HEK293 (cell line): Measurements from ENCODE around the gene TAF1B.

Experiments
- CTCF ChIA-PET: fragments of 350-600 bp; formaldehyde crosslinking; extraction: SDS; loops from one replicate; lab custom pipeline; 2021; ENCODE audit warnings: antibody characterized with exemption; lab: Yijun Ruan, JAX
- POLR2A ChIA-PET: fragments of 300-600 bp; formaldehyde crosslinking; extraction: SDS; loops from one replicate; lab custom pipeline; 2020; ENCODE audit warnings: antibody characterized with exemption, inconsistent platforms; lab: Yijun Ruan, JAX
- H3K27ac ChIP-seq: fragments of 200-500 bp; sonication (Bioruptor generic); 2 replicates; pipeline ENCODE4 v1.5.1; 2014; ENCODE audit warnings: low read depth, low read length, control low read depth, inconsistent platforms; ENCODE audit errors: extremely low read depth
- H3K36me3 ChIP-seq, 2 experiments: fragments of 200-500 bp in 1 of 2; sonication (Bioruptor generic) in 1 of 2; 1 replicate in 1 of 2; 2 replicates in 1 of 2; pipeline ENCODE4 v1.5.1; 2014 to 2017; ENCODE audit warnings: inconsistent platforms in 2 of 2, low read length in 2 of 2; ENCODE audit not compliant: control insufficient read depth in 2 of 2, insufficient read depth in 1 of 2
- H3K4me1 ChIP-seq: fragments of 200-500 bp; sonication (Bioruptor generic); 2 replicates; pipeline ENCODE4 v1.5.1; 2014; ENCODE audit warnings: mild to moderate bottlenecking, low read length, inconsistent platforms; ENCODE audit not compliant: control insufficient read depth, insufficient read depth
- H3K4me3 ChIP-seq: 2 replicates; pipeline ENCODE4 v1.5.1; 2011; ENCODE audit warnings: low read depth, mild to moderate bottlenecking, control low read depth, low read length, moderate library complexity
- H3K9me3 ChIP-seq: fragments of 200-500 bp; sonication (Bioruptor generic); 2 replicates; pipeline ENCODE4 v1.5.1; 2014; ENCODE audit warnings: low read depth, low read length, inconsistent platforms; ENCODE audit not compliant: control insufficient read depth, insufficient read depth
- FEZF1 ChIP-seq: fragments of 450-650 bp; formaldehyde crosslinking; IDR thresholded peaks from 2 replicates; pipeline ENCODE4 v1.5.1; 2016; ENCODE audit warnings: missing biosample characterization, missing genetic modification characterization
- KLF16 ChIP-seq: fragments of 450-650 bp; formaldehyde crosslinking; IDR thresholded peaks from 2 replicates; pipeline ENCODE4 v1.5.1; 2017; ENCODE audit warnings: missing biosample characterization, missing genetic modification characterization
- KLF9 ChIP-seq: fragments of 450-650 bp; formaldehyde crosslinking; IDR thresholded peaks from 2 replicates; pipeline ENCODE4 v1.5.1; 2016; ENCODE audit warnings: missing biosample characterization, missing genetic modification characterization, low read depth
- REPIN1 ChIP-seq: fragments of 450-650 bp; formaldehyde crosslinking; IDR thresholded peaks from 2 replicates; pipeline ENCODE4 v1.5.1; 2017; ENCODE audit warnings: missing biosample characterization, missing genetic modification characterization, low read depth
- SALL2 ChIP-seq: fragments of 450-650 bp; formaldehyde crosslinking; IDR thresholded peaks from 2 replicates; pipeline ENCODE4 v1.5.0; 2017; ENCODE audit warnings: missing biosample characterization, mild to moderate bottlenecking, missing genetic modification characterization, borderline replicate concordance
- ZBTB1 ChIP-seq: fragments of 450-650 bp; formaldehyde crosslinking; IDR thresholded peaks from 2 replicates; pipeline ENCODE4 v1.5.1; 2016; ENCODE audit warnings: missing biosample characterization, missing genetic modification characterization
- ZFHX2 ChIP-seq: fragments of 450-650 bp; formaldehyde crosslinking; conservative IDR thresholded peaks from 2 replicates; pipeline ENCODE4 v1.5.1; 2016; ENCODE audit warnings: missing biosample characterization, missing genetic modification characterization
- ZNF114 ChIP-seq: fragments of 450-650 bp; formaldehyde crosslinking; IDR thresholded peaks from 2 replicates; pipeline ENCODE4 v1.5.0; 2017; ENCODE audit warnings: missing biosample characterization, missing genetic modification characterization
- ZNF132 ChIP-seq: fragments of 450-650 bp; formaldehyde crosslinking; IDR thresholded peaks from 2 replicates; pipeline ENCODE4 v1.5.1; 2017; ENCODE audit warnings: missing biosample characterization, missing genetic modification characterization, borderline replicate concordance
- ZNF175 ChIP-seq: fragments of 450-650 bp; formaldehyde crosslinking; IDR thresholded peaks from 2 replicates; pipeline ENCODE4 v1.5.1; 2016; ENCODE audit warnings: missing biosample characterization, missing genetic modification characterization
- ZNF184 ChIP-seq: fragments of 450-650 bp; IDR thresholded peaks from 2 replicates; pipeline ENCODE4 v1.5.1; 2018; ENCODE audit warnings: missing biosample characterization, mild to moderate bottlenecking, missing genetic modification characterization
- ZNF2 ChIP-seq: fragments of 450-650 bp; formaldehyde crosslinking; IDR thresholded peaks from 2 replicates; pipeline ENCODE4 v1.5.1; 2016; ENCODE audit warnings: missing biosample characterization, missing genetic modification characterization
- ZNF292 ChIP-seq: fragments of 450-650 bp; formaldehyde crosslinking; IDR thresholded peaks from 2 replicates; pipeline ENCODE4 v1.5.1; 2016; ENCODE audit warnings: low read depth, missing biosample characterization, missing genetic modification characterization, borderline replicate concordance
- ZNF311 ChIP-seq: fragments of 450-650 bp; formaldehyde crosslinking; IDR thresholded peaks from 2 replicates; pipeline ENCODE4 v1.5.1; 2017; ENCODE audit warnings: missing biosample characterization, missing genetic modification characterization, borderline replicate concordance
- ZNF433 ChIP-seq: fragments of 450-650 bp; formaldehyde crosslinking; IDR thresholded peaks from 2 replicates; pipeline ENCODE4 v1.5.1; 2016; ENCODE audit warnings: missing biosample characterization, missing genetic modification characterization, low read depth
- ZNF48 ChIP-seq: fragments of 450-650 bp; formaldehyde crosslinking; IDR thresholded peaks from 2 replicates; pipeline ENCODE4 v1.5.1; 2016; ENCODE audit warnings: missing biosample characterization, missing genetic modification characterization
- ZNF624 ChIP-seq: fragments of 450-650 bp; formaldehyde crosslinking; IDR thresholded peaks from 2 replicates; pipeline ENCODE4 v1.5.1; 2017; ENCODE audit warnings: missing biosample characterization, missing genetic modification characterization
- ZNF658 ChIP-seq: fragments of 450-650 bp; formaldehyde crosslinking; IDR thresholded peaks from 2 replicates; pipeline ENCODE4; 2016; ENCODE audit warnings: missing biosample characterization, missing genetic modification characterization
- ZNF660 ChIP-seq: fragments of 450-650 bp; IDR thresholded peaks from 2 replicates; pipeline ENCODE4 v1.5.1; 2018; ENCODE audit warnings: missing biosample characterization, mild to moderate bottlenecking, missing genetic modification characterization
- ZNF664 ChIP-seq: fragments of 450-650 bp; formaldehyde crosslinking; IDR thresholded peaks from 2 replicates; pipeline ENCODE4 v1.5.1; 2016; ENCODE audit warnings: missing biosample characterization, missing genetic modification characterization
- ZNF701 ChIP-seq: fragments of 450-650 bp; formaldehyde crosslinking; IDR thresholded peaks from 2 replicates; pipeline ENCODE4 v1.5.1; 2016; ENCODE audit warnings: missing biosample characterization, missing genetic modification characterization
- ZNF785 ChIP-seq: fragments of 450-650 bp; formaldehyde crosslinking; IDR thresholded peaks from 2 replicates; pipeline ENCODE4 v1.5.1; 2016; ENCODE audit warnings: missing biosample characterization, missing genetic modification characterization
- TF ChIP-seq, protein P1 (sequence below): fragments of 450-650 bp; formaldehyde crosslinking; conservative IDR thresholded peaks from 2 replicates; pipeline ENCODE4 v1.5.1; 2016; ENCODE audit warnings: low read depth, missing biosample characterization, missing genetic modification characterization
- TF ChIP-seq, protein P2 (sequence below): fragments of 450-650 bp; IDR thresholded peaks from 2 replicates; pipeline ENCODE4 v1.5.1; 2018; ENCODE audit warnings: missing biosample characterization, missing genetic modification characterization
- TF ChIP-seq, protein P3 (sequence below): fragments of 450-650 bp; formaldehyde crosslinking; IDR thresholded peaks from 2 replicates; pipeline ENCODE4 v1.5.1; 2016; ENCODE audit warnings: missing biosample characterization, missing genetic modification characterization
- TF ChIP-seq, protein P4 (sequence below): fragments of 450-650 bp; formaldehyde crosslinking; IDR thresholded peaks from 2 replicates; pipeline ENCODE4 v1.5.1; 2016; ENCODE audit warnings: missing biosample characterization, missing genetic modification characterization

The TAF1B gene

DNA sequence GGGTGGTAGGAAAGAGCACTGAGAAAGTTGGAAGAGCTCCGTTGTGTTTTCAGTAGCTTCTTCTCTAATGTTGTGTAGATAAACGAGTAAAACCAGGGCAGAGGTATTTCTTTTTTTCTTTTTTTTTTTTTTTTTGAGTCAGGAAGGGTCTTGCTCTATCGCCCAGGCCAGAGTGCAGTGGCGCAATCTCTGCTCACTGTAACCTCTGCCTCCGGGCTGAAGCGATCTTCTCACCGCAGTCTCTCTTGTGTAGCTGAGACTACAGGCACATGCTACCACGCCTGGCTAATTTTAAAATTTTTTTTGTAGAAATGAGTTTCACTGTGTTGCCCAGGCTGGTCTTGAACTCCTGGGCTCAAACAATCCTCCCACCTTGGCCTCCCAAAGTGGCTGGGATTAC is 114.8 kb downstream of the TAF1B start:
- no peak overlapping the region for H3K27ac ChIP-seq
- ChIA-PET CTCF (interaction anchor here (0.6 to 1.0 kb wide), 3 partner anchors 9 to 811 kb away, joined by 3 to 5 read pairs (median 4); no protein-coding TSS in a partner anchor), POLR2A (no interaction called here)
- H3K4me3 ChIP-seq = no peak overlapping the region
- H3K9me3 ChIP-seq = no peaks in the 10 kb centered on the region
- H3K4me1 ChIP-seq = peaks cover 19% of the 10 kb centered on the region
- H3K36me3 ChIP-seq = peaks cover 8 to 23% of the 10 kb centered on the region in 2 experiments
- TF ChIP-seq KLF9 (no peak), ZNF433 (tag by site-specific recombination) (no peak), ZNF175 (no peak), ZNF311 (tag by site-specific recombination) (no peak), ZNF701 (tag by site-specific recombination) (no peak), ZNF2 (tag by site-specific recombination) (no peak), ZNF292 (tag by site-specific recombination) (no peak), REPIN1 (tag by site-specific recombination) (no peak)

DNA sequence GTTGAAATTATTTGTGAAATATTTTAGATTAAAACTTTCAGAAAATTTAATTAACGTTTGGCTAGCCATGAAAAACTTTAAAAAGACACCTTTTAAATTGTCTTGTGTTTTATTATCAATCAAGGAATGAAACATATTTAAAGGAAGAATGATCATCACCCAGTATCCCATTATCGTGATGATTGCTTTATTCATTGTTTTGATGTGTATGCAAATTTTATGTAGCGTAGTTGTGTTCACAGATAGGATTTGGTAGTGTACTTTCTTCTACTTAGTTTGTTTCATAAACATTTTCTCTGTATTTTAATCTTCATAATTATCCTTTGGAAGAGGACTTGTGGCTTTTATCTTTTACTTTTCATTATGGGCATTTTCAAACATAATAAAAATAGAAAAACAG is 116.0 kb downstream of the TAF1B start:
- Histone ChIP-seq H3K4me3 (no peak overlapping the region), H3K9me3 (no peaks in the 10 kb centered on the region), H3K36me3 (peaks cover 8 to 30% of the 10 kb centered on the region in 2 experiments), H3K4me1 (peaks cover 10% of the 10 kb centered on the region), H3K27ac (no peak overlapping the region)
- ChIA-PET POLR2A (no interaction called here), CTCF (no interaction called here)
- TF ChIP-seq ZNF132 (tag by site-specific recombination) = no peak
- no peak for TF ChIP-seq ZBTB1 (tag by site-specific recombination)
- no peak for TF ChIP-seq ZNF184 (tag by site-specific recombination)
- no peak for TF ChIP-seq FEZF1
- TF ChIP-seq ZNF624 (tag by site-specific recombination) = no peak
- no peak for TF ChIP-seq ZFHX2 (tag by site-specific recombination)

DNA sequence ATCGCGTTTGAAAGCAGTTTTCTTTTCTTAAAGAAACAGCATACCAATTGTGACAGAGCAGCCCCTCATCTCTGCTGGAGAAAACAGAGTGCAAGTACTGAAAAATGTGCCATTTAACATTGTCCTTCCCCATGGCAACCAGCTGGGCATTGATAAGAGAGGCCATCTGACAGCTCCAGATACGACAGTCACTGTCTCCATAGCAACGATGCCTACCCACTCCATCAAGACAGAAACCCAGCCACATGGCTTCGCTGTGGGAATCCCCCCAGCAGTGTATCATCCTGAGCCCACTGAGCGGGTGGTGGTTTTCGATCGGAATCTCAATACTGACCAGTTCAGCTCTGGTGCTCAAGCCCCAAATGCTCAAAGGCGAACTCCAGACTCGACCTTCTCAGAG is 117.7 kb downstream of the TAF1B start:
- no peaks in the 10 kb centered on the region for H3K9me3 ChIP-seq
- H3K4me3 ChIP-seq = no peak overlapping the region
- H3K36me3 ChIP-seq = peaks cover 16 to 43% of the 10 kb centered on the region in 2 experiments
- ChIA-PET POLR2A (interaction anchor here (1.4 kb wide), 1 partner anchor 117 kb away, joined by 5 read pairs; the partner anchor contains the start of gene TAF1B), CTCF (interaction anchor here (1.1 to 1.3 kb wide), 3 partner anchors 11 to 23 kb away, joined by 3 to 6 read pairs (median 5); no protein-coding TSS in a partner anchor)
- TF ChIP-seq KLF16 (tag by site-specific recombination) = no peak
- no peak for TF ChIP-seq ZNF48 (tag by site-specific recombination)
- TF ChIP-seq, protein P1, sequence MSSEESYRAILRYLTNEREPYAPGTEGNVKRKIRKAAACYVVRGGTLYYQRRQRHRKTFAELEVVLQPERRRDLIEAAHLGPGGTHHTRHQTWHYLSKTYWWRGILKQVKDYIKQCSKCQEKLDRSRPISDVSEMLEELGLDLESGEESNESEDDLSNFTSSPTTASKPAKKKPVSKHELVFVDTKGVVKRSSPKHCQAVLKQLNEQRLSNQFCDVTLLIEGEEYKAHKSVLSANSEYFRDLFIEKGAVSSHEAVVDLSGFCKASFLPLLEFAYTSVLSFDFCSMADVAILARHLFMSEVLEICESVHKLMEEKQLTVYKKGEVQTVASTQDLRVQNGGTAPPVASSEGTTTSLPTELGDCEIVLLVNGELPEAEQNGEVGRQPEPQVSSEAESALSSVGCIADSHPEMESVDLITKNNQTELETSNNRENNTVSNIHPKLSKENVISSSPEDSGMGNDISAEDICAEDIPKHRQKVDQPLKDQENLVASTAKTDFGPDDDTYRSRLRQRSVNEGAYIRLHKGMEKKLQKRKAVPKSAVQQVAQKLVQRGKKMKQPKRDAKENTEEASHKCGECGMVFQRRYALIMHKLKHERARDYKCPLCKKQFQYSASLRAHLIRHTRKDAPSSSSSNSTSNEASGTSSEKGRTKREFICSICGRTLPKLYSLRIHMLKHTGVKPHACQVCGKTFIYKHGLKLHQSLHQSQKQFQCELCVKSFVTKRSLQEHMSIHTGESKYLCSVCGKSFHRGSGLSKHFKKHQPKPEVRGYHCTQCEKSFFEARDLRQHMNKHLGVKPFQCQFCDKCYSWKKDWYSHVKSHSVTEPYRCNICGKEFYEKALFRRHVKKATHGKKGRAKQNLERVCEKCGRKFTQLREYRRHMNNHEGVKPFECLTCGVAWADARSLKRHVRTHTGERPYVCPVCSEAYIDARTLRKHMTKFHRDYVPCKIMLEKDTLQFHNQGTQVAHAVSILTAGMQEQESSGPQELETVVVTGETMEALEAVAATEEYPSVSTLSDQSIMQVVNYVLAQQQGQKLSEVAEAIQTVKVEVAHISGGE (tag by site-specific recombination) = no peak
- TF ChIP-seq, protein P2, sequence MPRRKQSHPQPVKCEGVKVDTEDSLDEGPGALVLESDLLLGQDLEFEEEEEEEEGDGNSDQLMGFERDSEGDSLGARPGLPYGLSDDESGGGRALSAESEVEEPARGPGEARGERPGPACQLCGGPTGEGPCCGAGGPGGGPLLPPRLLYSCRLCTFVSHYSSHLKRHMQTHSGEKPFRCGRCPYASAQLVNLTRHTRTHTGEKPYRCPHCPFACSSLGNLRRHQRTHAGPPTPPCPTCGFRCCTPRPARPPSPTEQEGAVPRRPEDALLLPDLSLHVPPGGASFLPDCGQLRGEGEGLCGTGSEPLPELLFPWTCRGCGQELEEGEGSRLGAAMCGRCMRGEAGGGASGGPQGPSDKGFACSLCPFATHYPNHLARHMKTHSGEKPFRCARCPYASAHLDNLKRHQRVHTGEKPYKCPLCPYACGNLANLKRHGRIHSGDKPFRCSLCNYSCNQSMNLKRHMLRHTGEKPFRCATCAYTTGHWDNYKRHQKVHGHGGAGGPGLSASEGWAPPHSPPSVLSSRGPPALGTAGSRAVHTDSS (tag by site-specific recombination) = no peak
- no peak for TF ChIP-seq ZNF658 (tag by site-specific recombination)
- TF ChIP-seq, protein P3, sequence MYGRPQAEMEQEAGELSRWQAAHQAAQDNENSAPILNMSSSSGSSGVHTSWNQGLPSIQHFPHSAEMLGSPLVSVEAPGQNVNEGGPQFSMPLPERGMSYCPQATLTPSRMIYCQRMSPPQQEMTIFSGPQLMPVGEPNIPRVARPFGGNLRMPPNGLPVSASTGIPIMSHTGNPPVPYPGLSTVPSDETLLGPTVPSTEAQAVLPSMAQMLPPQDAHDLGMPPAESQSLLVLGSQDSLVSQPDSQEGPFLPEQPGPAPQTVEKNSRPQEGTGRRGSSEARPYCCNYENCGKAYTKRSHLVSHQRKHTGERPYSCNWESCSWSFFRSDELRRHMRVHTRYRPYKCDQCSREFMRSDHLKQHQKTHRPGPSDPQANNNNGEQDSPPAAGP (tag by site-specific recombination) = no peak
- TF ChIP-seq REPIN1 (tag by site-specific recombination) = no peak
- TF ChIP-seq, protein P4, sequence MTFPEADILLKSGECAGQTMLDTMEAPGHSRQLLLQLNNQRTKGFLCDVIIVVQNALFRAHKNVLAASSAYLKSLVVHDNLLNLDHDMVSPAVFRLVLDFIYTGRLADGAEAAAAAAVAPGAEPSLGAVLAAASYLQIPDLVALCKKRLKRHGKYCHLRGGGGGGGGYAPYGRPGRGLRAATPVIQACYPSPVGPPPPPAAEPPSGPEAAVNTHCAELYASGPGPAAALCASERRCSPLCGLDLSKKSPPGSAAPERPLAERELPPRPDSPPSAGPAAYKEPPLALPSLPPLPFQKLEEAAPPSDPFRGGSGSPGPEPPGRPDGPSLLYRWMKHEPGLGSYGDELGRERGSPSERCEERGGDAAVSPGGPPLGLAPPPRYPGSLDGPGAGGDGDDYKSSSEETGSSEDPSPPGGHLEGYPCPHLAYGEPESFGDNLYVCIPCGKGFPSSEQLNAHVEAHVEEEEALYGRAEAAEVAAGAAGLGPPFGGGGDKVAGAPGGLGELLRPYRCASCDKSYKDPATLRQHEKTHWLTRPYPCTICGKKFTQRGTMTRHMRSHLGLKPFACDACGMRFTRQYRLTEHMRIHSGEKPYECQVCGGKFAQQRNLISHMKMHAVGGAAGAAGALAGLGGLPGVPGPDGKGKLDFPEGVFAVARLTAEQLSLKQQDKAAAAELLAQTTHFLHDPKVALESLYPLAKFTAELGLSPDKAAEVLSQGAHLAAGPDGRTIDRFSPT (tag by site-specific recombination) = no peak
- no peak for TF ChIP-seq ZNF114 (tag by site-specific recombination)
- TF ChIP-seq ZNF664 (tag by site-specific recombination) = no peak
- no peak for TF ChIP-seq SALL2 (tag by site-specific recombination)
- no peak for TF ChIP-seq ZNF785 (tag by site-specific recombination)
- no peak for TF ChIP-seq ZNF660
- H3K27ac ChIP-seq = no peak overlapping the region
- peaks cover 6% of the 10 kb centered on the region; the same call in 1 of the 2 replicates for H3K4me1 ChIP-seq
